ENCODE results near the gene FAM3A. TPM values are rescaled to one million over a fixed set of nuclear protein-coding genes. Genes with fewer than 3 reads are reported as not detected.

Gene FAM3A
- total and polyA plus RNA-seq, 2 of the 4 experiments (the other 2 are of a cell fraction): 14.0 to 47.2 TPM

GRCh38 chrX:154471839-154472684 is 44.0 kb downstream of the FAM3A start (continued):
- TF ChIP-seq USF2 (IDR thresholded peaks at IDR 0.05; ENCODE audit: low read depth, low read length) (no peak), RAD21 (IDR thresholded peaks at IDR 0.05; ENCODE audit: low read length) (no peak), CHD1 (IDR thresholded peaks at IDR 0.05; ENCODE audit: low read depth, low read length) (no peak), MXI1 (IDR thresholded peaks at IDR 0.05; ENCODE audit: borderline replicate concordance, low read depth, low read length) (no peak)
